GM12878 (cell line): ENCODE data around the gene LAS1L. TPM values are rescaled to one million over a fixed set of nuclear protein-coding genes. Genes with fewer than 3 reads are reported as not detected.
"Not testable (repeated sequence)": the region's sequence is repeated elsewhere in the genome, so short reads cannot be mapped to it uniquely, and the experiment has no call there.

ENCODE experiments used
- ATAC-seq: fragments of 200-7000 bp; cut with Tn5 transposase; 3 replicates; pipeline ENCODE4 v1.9.1; 2020; ENCODE audit warnings: mild to moderate bottlenecking, moderate library complexity
- BruUV-seq: library from RNA; stranded (reverse); fragments of 400-500 nt; replicated peaks from 2 replicates; lab custom pipeline; 2021; lab: Mats Ljungman, UMichigan
- CTCF ChIA-PET: fragments of 300-600 bp; sonication (Branson Sonifier 250); formaldehyde crosslinking; extraction: SDS; loops from one replicate; lab custom pipeline; 2021; ENCODE audit warnings: inconsistent platforms; lab: Yijun Ruan, JAX
- POLR2A ChIA-PET: fragments of 350-600 bp; formaldehyde crosslinking; extraction: SDS; loops from one replicate; lab custom pipeline; 2021; ENCODE audit warnings: inconsistent platforms; lab: Charles Lee
- RAD21 ChIA-PET: fragments of 300-600 bp; sonication (Branson Sonifier 250); formaldehyde crosslinking; loops from one replicate; lab custom pipeline; 2023; ENCODE audit warnings: antibody characterized with exemption; ENCODE audit not compliant: unreplicated experiment; lab: Charles Lee
- SMC1A ChIA-PET: fragments of 300-600 bp; sonication (Branson Sonifier 250); formaldehyde crosslinking; loops from one replicate; lab custom pipeline; 2023; ENCODE audit not compliant: unreplicated experiment, uncharacterized antibody; lab: Charles Lee
- DNase-seq: peaks from one replicate; pipeline ENCODE4 v3.0.0-alpha.2; 2011; ENCODE audit warnings: low read depth, low spot score
- FAIRE-seq: peaks from 3 replicates; lab custom pipeline; 2011; peaks lifted over from hg19 to GRCh38; lab: Jason Lieb, UNC
- H2AFZ ChIP-seq: 2 replicates; pipeline ENCODE4 v1.6.0; 2011; ENCODE audit warnings: low read depth, low read length, control low read depth; ENCODE audit not compliant: control insufficient read depth
- H3K27ac ChIP-seq: 2 replicates; pipeline ENCODE4 v1.5.1; 2011; ENCODE audit warnings: control low read depth; ENCODE audit not compliant: control insufficient read depth, insufficient read depth
- H3K27me3 ChIP-seq, 2 experiments: replicated peaks in 1 of 2; 2 replicates each; pipeline versions ENCODE4 v1.6.0 to v1.6.1; 2011; ENCODE audit warnings: low read length in 1 of 2; ENCODE audit not compliant: control insufficient read depth in 2 of 2, insufficient read depth in 2 of 2
- H3K36me3 ChIP-seq, 2 experiments: 2 replicates each; pipeline ENCODE4 v1.5.1; 2011; ENCODE audit warnings: low read length in 1 of 2; ENCODE audit not compliant: control insufficient read depth in 2 of 2, insufficient read depth in 2 of 2
- H3K4me1 ChIP-seq: 2 replicates; pipeline ENCODE4 v1.6.1; 2011; ENCODE audit warnings: mild to moderate bottlenecking, low read length, moderate library complexity, mixed read lengths; ENCODE audit not compliant: control insufficient read depth, insufficient read depth
- H3K4me2 ChIP-seq: 2 replicates; pipeline ENCODE4 v1.6.0; 2011; ENCODE audit warnings: control low read depth; ENCODE audit not compliant: control insufficient read depth, insufficient read depth
- H3K4me3 ChIP-seq: fragments of 200-600 bp; sonication (generic); 2 replicates; pipeline ENCODE4 v1.5.1; 2016
- H3K79me2 ChIP-seq: 2 replicates; pipeline ENCODE4 v1.6.0; 2011; ENCODE audit warnings: low read length; ENCODE audit not compliant: control insufficient read depth, insufficient read depth
- H3K9ac ChIP-seq: 2 replicates; pipeline ENCODE4 v1.8.0; 2011; ENCODE audit warnings: low read length, control low read depth, mixed read lengths; ENCODE audit not compliant: control insufficient read depth, insufficient read depth
- H3K9me3 ChIP-seq: replicated peaks from 3 replicates; pipeline ENCODE4 v1.5.1; 2011; ENCODE audit warnings: mild to moderate bottlenecking, low read length; ENCODE audit not compliant: control insufficient read depth, insufficient read depth
- H4K20me1 ChIP-seq: 2 replicates; pipeline ENCODE4 v1.6.0; 2011; ENCODE audit not compliant: control insufficient read depth, insufficient read depth
- EED ChIP-seq: sonication (generic); IDR thresholded peaks from 2 replicates; pipeline ENCODE4 v1.6.1; 2016; ENCODE audit warnings: antibody characterized with exemption, low read depth
- GABPA ChIP-seq: IDR thresholded peaks from 2 replicates; pipeline ENCODE4 v1.6.1; 2014; ENCODE audit warnings: antibody characterized with exemption, low read depth, mild to moderate bottlenecking, inconsistent platforms
- HDGF ChIP-seq: fragments of 450-650 bp; IDR thresholded peaks from 2 replicates; pipeline ENCODE4 v1.6.1; 2016; ENCODE audit warnings: antibody characterized with exemption
- KAT2A ChIP-seq: conservative IDR thresholded peaks from 2 replicates; pipeline ENCODE4 v1.6.1; 2011; ENCODE audit warnings: low read depth, low read length; ENCODE audit not compliant: control insufficient read depth
- NRF1 ChIP-seq: conservative IDR thresholded peaks from 2 replicates; pipeline ENCODE4 v1.6.1; 2011; ENCODE audit warnings: mild to moderate bottlenecking, low read depth, low read length, improper control_type of control experiment
- RBBP5 ChIP-seq: fragments of 200-600 bp; sonication (generic); conservative IDR thresholded peaks from 2 replicates; pipeline ENCODE4 v1.6.1; 2016
- SP1 ChIP-seq: IDR thresholded peaks from one replicate; pipeline ENCODE4 v1.6.1; 2011; ENCODE audit warnings: low read depth, low read length
- WGBS: methylation state at CpG from one replicate; pipeline ENCODE4 v1.1.6; 2016; ENCODE audit warnings: low lambda C conversion rate; ENCODE audit not compliant: insufficient replicate concordance, insufficient coverage; ENCODE audit errors: missing lambda C conversion rate; 5-methylcytosine and 5-hydroxymethylcytosine counted together
- in situ Hi-C: fragments of 300-500 bp; cut with MboI; formaldehyde crosslinking; loops from 9 replicates; pipeline ENCODE4 v1.14.3; 2018; ENCODE audit warnings: mixed read lengths
- intact Hi-C: fragments of 100-400 bp; cut with micrococcal nuclease; formaldehyde crosslinking; loops from one replicate; pipeline ENCODE4 v1.14.2; 2022; ENCODE audit not compliant: unreplicated experiment
- polyA plus RNA-seq, 11 experiments: library from polyadenylated mRNA; depleted of rRNA in 4 of 11; unstranded in 6 of 11; stranded (reverse) in 5 of 11; fragments of >200 nt; fragmentation: Nextera tagmentation in 4 of 11; fragmentation: Illumina TruSeq in 1 of 11; extraction: Ambion mirVana in 4 of 11; extraction: Trizol in 1 of 11; gene quantifications; 1 replicate in 1 of 11; 2 replicates in 10 of 11; pipeline versions ENCODE4 v1.2.1 to v1.2.3, GENCODE V29; 2011 to 2016; ENCODE audit warnings: inconsistent platforms in 2 of 11, missing spikeins in 2 of 11, low read depth in 1 of 11
- total RNA-seq, 4 experiments: library from RNA; depleted of rRNA in 3 of 4; stranded (reverse); fragments of >200 nt in 3 of 4; fragmentation: Illumina TruSeq in 1 of 4; extraction: Trizol in 1 of 4; gene quantifications; 2 replicates each; pipeline versions ENCODE4 v1.2.1 to v1.2.3, GENCODE V29; 2013 to 2021
- TF ChIP-seq, protein P1 (sequence below): fragments of 450-650 bp; formaldehyde crosslinking; IDR thresholded peaks from 2 replicates; pipeline ENCODE4 v1.4.0; 2022; ENCODE audit warnings: mild to moderate bottlenecking, moderate library complexity
- TF ChIP-seq, protein P2 (sequence below): IDR thresholded peaks from 2 replicates; pipeline ENCODE4 v1.6.1; 2012; ENCODE audit warnings: low read depth, low read length, improper control_type of control experiment

LAS1L gene
- total and polyA plus RNA-seq, 10 of the 15 experiments (the other 5 are each of a cell fraction or from before 2014, with no cell fraction given) = 27.4 to 100 (median 56.4) TPM

GRCh38 chrX:65522739-65523372 lies 11.7 kb downstream of the LAS1L start (continued):
- no peak for TF ChIP-seq NRF1
- no peak for TF ChIP-seq GABPA
- TF ChIP-seq SP1 = no peak
- no peak for TF ChIP-seq EED
- no peak for TF ChIP-seq KAT2A
- no peak for TF ChIP-seq HDGF
- TF ChIP-seq, protein P1, sequence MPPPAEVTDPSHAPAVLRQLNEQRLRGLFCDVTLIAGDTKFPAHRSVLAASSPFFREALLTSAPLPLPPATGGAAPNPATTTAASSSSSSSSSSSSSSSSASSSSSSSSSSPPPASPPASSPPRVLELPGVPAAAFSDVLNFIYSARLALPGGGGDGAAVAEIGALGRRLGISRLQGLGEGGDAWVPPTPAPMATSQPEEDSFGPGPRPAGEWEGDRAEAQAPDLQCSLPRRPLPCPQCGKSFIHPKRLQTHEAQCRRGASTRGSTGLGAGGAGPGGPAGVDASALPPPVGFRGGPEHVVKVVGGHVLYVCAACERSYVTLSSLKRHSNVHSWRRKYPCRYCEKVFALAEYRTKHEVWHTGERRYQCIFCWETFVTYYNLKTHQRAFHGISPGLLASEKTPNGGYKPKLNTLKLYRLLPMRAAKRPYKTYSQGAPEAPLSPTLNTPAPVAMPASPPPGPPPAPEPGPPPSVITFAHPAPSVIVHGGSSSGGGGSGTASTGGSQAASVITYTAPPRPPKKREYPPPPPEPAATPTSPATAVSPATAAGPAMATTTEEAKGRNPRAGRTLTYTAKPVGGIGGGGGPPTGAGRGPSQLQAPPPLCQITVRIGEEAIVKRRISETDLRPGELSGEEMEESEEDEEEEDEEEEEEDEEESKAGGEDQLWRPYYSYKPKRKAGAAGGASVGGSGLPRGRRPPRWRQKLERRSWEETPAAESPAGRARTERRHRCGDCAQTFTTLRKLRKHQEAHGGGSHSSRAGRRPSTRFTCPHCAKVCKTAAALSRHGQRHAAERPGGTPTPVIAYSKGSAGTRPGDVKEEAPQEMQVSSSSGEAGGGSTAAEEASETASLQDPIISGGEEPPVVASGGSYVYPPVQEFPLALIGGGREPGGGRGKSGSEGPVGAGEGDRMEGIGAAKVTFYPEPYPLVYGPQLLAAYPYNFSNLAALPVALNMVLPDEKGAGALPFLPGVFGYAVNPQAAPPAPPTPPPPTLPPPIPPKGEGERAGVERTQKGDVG (CRISPR knock-in tag) = no peak
- no peak for TF ChIP-seq RBBP5
- TF ChIP-seq, protein P2, sequence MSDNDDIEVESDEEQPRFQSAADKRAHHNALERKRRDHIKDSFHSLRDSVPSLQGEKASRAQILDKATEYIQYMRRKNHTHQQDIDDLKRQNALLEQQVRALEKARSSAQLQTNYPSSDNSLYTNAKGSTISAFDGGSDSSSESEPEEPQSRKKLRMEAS = no peak

DNA sequence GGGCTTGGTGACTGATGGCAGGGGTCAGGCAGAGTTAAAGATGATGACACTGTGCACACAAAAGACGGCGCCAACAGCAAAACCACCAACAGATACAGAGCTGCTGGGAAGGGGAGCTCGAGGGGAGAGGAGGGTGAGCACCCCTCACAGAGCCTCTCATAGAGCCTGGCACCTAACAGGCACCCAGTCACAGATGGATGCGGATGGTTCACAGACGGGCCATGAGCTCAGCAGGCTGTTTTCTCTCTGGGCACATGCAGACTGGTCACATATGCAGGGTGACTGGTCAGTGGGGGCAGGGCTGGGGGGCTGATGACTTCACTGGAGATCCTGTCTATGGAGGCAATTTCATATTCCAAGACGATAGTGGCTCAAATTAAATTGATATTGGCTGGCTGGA lies 15.1 kb downstream of the LAS1L start:
- WGBS = 63% methylated on average over 3 of the region's 6 CpGs
- ATAC-seq, H4K20me1 ChIP-seq, H3K9ac ChIP-seq, POLR2A ChIA-PET, H3K79me2 ChIP-seq, H3K4me3 ChIP-seq, intact Hi-C loops, H3K4me2 ChIP-seq, BruUV-seq, H3K27me3 ChIP-seq, RAD21 ChIA-PET, H3K9me3 ChIP-seq, DNase-seq, SMC1A ChIA-PET, H3K27ac ChIP-seq, in situ Hi-C loops, H2AFZ ChIP-seq, FAIRE-seq, H3K36me3 ChIP-seq, H3K4me1 ChIP-seq: not testable (repeated sequence)
- CTCF ChIA-PET = interaction anchor here (1.6 kb wide), 1 partner anchor 9 kb away, joined by 5 read pairs; no protein-coding TSS in a partner anchor

GRCh38 chrX:65518980-65519379 lies 15.6 kb downstream of the LAS1L start:
- RAD21 ChIA-PET, ATAC-seq, DNase-seq, SMC1A ChIA-PET, BruUV-seq, H2AFZ ChIP-seq, POLR2A ChIA-PET, intact Hi-C loops, H3K9ac ChIP-seq, H3K4me3 ChIP-seq, H3K79me2 ChIP-seq, H3K27ac ChIP-seq, H3K9me3 ChIP-seq, H4K20me1 ChIP-seq, H3K27me3 ChIP-seq, H3K4me1 ChIP-seq, H3K36me3 ChIP-seq, in situ Hi-C loops, H3K4me2 ChIP-seq: not testable (repeated sequence)
- WGBS = 62% methylated on average over 4 of the region's 9 CpGs
- CTCF ChIA-PET = interaction anchor here (1.6 kb wide), 1 partner anchor 10 kb away, joined by 5 read pairs; no protein-coding TSS in a partner anchor
- FAIRE-seq = peak; percentile 59
